ENCODE measurements around the gene ERN2.

The ERN2 gene

DNA sequence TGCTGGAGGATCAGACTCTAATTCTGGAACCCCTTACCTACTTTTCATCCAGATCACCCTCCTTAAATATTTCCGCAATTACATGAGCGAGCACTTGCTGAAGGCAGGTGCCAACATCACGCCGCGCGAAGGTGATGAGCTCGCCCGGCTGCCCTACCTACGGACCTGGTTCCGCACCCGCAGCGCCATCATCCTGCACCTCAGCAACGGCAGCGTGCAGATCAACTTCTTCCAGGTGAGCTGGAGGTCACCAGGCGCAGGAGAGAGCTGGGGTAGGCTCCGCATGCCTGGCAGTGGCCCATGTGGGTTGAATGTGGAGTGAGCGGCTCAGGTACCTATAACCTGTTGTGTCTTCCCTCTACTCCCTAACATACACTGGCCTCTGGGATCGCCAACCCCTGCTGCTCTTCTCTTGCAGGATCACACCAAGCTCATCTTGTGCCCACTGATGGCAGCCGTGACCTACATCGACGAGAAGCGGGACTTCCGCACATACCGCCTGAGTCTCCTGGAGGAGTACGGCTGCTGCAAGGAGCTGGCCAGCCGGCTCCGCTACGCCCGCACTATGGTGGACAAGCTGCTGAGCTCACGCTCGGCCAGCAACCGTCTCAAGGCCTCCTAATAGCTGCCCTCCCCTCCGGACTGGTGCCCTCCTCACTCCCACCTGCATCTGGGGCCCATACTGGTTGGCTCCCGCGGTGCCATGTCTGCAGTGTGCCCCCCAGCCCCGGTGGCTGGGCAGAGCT, 23.4 kb downstream of the ERN2 start:
- DNase-seq (ENCODE audit: low spot score): no peak
- FAIRE-seq: no peak

DNA sequence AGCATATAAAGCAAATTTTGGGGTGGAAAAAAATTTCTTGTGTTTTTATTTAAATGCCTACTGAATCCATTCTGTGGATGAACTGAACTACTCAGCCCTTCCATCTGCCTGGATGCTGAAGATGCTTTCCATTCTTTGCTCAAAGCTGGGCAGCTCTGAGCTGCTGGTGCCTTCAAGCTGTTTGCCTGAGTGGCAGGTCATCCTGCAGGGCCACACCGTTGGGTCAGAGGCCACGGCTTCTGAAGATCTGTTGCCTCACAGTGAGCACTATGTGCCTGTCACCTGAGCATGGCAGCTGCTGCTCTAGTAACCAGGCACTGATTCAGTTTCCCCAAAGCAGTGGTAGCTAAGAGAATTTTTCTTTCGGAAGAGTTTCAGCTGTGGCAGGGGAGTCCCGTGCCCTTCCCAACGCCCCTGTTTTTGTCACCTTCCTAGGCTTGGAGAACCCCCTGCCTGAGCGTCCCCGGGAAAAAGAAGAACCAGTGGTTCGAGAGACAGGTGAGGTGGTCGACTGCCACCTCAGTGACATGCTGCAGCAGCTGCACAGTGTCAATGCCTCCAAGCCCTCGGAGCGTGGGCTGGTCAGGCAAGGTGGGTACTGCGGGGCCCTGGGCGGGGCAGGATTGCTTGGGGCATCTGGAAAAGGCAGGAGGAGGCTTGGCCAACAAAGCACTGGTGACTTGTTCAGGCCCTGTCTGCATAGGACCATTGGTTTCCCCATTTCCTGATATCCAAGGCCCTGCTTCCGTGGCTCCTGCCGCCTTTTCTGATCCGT, 25.8 kb downstream of the ERN2 start:
- no peak for FAIRE-seq

DNA sequence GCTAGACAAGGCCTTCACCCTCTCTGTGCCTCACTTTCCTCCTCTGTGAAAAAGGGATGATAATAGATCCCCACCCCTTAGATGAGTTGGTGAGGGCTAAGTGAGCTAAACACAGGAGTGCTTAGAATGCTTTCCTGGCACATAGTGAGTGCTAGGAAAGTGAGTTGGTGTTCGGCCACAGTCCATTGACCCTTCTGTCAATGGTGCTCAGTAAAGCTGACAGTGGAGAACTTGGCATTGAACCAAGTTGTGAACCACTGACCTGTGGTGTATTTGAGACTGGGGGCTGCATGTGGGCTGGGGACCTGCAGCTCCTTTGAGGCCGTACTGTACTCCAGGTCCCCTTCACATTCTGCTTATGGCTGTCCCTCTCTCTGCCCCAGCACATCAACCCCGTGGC, 29.5 kb downstream of the ERN2 start:
- FAIRE-seq: no peak
- DNase-seq (ENCODE audit: low spot score): no peak

More for the DNA sequence above, 25.8 kb downstream of the ERN2 start:
- DNase-seq (ENCODE audit: low spot score): no peak

DNA sequence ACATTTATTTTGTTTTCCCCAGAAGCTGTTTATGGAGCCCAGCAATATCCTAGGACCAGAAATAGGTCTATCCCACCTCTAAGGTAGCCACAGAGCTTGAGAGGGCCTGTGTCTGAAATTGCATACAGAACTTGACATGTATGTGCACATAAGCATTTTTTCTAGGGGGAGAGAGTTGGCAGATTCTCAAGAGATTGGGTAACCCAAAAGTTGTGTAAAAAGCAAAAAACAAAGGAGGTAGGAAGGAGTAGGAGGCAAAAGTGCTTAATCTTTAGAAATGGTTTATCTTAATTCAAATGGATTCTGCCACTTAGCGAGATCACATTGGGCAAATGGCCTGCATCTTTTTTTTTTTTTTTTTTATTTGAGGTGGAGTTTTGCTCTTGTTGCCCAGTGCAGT, 30.8 kb downstream of the ERN2 start:
- no peak for FAIRE-seq
- DNase-seq (ENCODE audit: low spot score): no peak

DNA sequence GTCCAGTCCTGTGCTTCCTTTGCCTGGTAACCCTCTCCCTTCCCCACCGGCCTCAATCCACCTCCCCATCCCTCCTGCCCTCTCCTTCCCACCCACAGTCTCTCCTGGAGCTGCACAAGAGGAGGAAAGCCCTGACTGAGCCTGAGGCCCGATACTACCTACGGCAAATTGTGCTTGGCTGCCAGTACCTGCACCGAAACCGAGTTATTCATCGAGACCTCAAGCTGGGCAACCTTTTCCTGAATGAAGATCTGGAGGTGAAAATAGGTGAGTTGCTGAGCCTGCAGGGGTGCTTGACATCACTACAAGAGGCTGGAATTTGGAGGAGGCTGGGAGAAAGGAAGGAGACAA, 33.1 kb downstream of the ERN2 start:
- DNase-seq (ENCODE audit: low spot score) (no peak), FAIRE-seq (no peak)

DNA sequence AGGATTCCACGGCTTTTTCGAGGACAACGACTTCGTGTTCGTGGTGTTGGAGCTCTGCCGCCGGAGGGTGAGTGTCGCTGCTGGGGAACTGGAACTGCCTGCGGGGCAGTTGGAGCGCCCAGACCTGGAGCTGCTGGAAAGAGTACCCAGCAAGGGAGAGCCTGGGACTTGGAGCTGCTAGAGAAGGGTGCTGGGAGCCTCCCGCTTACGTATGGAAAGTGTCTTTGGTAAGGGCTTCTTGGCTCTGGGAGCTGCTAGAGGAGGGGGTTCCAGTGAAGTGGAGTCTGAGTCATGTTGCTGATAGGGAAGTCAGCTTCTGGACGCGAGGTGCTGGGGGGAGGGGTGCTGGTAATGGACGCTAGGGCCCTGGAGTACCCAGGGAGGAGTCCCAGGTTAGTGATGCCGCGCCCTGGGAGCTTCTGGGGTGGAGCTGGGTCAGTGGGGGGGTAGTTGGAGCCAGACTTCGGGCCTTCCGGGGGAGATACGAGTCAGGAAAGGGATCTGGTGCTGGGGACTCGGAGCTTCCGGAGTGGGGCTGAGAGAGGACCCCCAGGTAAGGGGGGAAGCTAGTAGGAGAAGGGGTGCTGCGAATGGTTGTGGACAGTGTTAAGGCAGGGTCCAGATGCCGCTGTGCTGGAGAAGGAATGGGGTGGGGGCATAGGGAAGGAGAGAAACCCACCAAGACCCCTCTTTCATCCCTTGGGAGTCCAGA, 33.6 kb downstream of the ERN2 start:
- no peak for FAIRE-seq
- DNase-seq (ENCODE audit: low spot score): peak; percentile 58

DNA sequence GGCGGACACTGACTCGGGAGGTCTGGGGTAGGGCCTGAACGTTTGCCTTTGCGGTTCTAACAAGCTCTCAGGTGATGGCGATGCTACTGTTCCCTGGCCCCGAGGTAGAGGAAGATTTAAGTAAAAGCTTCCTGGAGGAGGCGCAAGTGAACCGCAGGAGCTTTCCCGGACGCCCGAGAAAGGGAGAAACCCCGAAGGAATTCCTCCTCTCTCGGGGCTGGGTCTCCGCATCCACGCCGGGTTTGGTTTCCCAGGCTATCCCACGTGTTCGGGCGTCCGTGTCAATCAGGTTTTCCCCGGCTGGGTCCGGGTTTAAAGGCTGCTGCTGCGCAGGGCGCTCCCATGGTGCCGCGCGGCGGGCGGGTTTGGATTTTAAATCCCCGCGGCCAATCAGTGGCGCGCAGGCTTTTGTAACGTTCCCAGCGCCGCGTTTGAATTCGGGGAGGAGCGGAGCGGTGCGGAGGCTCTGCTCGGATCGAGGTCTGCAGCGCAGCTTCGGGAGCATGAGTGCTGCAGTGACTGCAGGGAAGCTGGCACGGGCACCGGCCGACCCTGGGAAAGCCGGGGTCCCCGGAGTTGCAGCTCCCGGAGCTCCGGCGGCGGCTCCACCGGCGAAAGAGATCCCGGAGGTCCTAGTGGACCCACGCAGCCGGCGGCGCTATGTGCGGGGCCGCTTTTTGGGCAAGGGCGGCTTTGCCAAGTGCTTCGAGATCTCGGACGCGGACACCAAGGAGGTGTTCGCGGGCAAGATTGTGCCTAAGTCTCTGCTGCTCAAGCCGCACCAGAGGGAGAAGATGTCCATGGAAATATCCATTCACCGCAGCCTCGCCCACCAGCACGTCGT, 34.4 kb downstream of the ERN2 start, which contains the start of gene PLK1:
PLK1 (plus strand) TSS at position 460 of the 844 bp plus-strand sequence; CDS start at position 504, 44 bp downstream.
- FAIRE-seq: no peak
- DNase-seq (ENCODE audit: low spot score): peak; percentile 90

DNA sequence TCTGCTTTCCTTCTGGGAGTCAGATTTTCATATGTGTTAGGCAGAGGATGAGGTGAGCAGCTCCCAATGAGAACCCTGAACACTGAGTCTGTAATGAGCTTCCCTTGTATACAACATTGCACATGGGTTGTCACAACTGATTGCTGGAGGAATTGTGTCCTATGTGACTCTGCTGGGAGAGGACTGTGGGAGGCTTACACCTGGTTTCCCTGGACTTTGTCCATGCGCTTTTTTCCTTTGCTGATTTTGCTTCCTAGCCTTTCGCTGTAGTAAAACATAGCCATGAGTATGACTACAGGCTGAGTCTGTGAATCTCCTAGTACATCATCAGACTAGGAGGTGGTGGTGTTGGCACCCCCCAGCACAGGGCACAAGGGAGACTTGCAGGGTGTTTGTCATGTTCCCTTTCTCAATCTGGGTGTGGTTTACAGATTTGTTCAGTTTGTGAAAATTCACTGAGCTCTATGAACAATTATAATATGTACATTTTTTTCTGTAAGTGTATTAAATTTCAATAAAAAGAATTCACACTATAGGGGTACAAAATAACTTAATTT, 36.0 kb downstream of the ERN2 start:
- no peak for FAIRE-seq
- no peak for DNase-seq (ENCODE audit: low spot score)

DNA sequence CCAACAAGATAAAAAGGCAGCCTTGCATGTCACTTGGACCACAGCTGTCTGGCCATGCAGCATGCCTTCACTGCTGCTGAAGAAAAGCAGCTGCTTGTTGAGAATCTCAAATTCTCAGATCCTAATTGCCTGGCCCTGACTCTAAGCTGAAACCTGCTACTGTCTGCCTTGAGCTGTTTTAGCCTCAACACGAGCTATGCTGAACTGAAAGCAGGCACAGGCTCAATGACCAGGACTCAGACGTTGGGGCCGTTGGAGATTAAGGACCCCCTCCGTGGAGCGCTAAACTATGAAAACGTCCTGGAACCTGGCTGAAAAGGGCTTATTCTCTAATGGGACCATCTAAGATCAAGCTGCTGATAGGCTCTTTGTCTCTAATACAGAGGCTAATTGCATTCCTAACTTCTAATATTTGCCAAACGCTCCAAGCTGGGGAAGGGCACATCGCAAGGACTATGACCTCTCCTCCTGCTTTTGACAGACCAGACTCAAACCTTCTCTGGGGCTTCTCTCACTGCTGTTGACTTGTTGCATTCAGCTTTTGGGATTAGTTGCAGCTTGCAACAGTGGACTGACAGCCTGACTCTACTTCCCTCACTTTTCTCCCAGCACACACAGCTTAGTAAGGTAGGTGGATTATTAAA, 38.9 kb downstream of the ERN2 start:
- FAIRE-seq: no peak

DNA sequence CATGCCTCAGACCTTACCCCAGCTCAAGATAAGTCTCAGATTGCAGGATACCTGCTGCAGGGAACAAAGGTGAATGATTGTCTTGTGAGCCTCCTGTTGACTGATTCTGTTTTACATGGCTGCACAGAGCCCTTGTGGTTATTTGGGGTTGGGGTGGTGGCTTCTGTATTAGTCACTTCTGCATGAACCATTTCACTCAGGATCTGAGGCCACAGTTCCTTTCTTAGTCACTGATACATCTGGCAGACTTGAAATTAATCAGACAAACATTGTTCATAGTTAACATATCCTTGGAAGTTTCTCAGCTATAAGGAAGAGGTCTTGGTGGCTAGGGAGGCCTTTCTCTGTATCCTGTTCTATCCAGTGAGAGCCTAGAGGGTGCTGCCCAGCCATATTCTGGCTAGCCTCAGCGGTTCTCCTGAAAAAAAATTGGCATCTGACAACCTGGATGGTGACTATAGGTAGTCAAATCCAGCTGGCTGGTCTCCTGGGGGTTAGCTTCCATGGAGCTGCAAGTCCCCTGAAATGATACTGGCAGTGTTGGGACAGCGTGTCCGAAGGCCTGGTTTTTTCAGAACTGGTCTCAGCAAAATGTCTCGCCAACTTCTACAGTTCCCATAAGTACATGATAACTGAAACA, 42.8 kb downstream of the ERN2 start:
- no peak for FAIRE-seq
- no peak for DNase-seq (ENCODE audit: low spot score)

More for the DNA sequence above, 38.9 kb downstream of the ERN2 start:
- no peak for DNase-seq (ENCODE audit: low spot score)

DNA sequence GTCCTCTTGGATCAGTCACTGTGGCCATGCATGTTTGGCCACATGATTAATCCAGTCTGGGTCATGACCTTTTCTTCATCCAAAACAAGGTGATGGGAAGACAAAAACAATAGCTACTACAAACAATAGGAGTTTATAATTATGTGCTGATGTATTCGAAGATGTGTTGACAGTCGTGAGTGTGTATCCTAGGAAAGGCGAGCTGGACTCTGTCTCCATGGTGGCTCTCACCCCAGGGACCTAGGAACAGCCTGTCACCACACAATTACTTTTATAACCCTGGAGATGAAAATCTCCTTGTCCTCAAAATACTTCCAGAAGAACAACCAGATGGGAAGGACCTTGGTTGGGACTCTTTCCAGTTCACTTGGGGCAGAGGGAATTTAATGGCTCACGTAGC, 44.1 kb downstream of the ERN2 start:
- no peak for FAIRE-seq
- DNase-seq (ENCODE audit: low spot score): no peak

DNA sequence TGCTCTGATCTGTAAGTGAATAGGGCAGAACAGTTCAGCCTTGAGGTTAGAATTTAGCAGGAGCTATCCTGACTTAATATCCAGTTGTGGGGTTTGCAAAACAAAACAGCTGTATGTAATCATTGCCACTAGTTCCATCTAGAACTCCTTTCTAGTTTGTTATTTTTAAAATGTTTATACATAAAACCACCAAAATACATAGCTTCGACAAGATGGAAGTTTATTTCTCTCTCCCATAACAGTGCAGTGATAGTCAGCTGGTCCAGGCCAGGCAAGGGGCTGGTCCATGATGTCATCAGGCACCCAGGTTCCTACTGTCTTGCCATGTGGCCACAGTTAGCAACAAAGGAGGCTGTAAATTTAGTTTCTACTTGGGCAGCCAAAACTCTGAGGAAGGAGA, 44.8 kb downstream of the ERN2 start:
- no peak for FAIRE-seq
- no peak for DNase-seq (ENCODE audit: low spot score)

DNA sequence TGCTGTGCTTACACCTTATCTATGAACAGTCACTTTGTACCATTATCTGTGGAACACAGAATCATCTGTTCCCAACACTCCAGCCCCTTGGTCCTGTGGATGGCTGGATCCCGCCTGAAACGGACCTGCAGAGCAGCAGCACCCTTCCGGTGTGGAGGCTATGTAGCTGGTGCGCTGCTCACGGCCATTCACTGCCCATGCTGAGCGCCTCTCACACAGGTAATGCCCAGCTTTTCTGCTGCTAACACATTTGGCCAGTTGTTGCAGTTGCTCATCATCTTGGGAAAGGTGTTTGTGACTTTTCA, 45.7 kb downstream of the ERN2 start:
- FAIRE-seq: no peak
- DNase-seq (ENCODE audit: low spot score): no peak

DNA sequence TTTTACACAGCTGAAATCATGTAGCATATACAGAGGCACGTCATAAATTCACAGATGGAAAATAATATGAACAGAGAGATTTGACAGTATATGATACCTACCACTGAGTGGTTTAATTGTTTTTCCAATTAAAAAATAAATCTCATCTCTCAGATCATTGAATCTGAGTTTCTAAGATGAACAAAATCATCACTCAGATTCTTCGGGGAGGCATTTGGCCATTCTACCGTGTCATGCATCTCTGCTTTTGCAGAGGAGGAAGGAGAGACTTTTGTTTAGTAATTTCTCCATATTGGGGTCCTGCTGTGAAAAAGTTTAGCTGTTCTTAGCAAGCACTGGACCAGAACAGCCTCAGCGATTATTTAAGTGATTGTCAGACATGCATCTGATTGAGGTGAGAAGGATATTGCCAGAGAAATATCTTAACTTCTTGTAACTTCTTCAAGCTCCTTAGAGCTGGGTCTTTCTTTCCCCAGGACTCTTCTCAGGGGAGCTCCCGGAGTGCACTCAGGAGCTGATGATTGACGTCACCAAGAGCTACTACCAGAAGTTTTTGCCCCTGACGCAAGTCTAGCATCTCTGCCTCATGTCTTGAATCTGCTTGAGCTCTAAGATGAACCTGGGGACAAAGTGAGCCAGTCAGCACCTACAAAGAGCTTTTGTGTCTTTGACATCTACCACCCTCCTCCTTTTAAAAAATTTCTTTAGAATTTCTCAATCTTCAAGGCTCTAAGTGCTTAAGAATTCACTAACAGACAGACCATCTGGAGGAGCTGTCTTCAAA, 46.3 kb downstream of the ERN2 start:
- FAIRE-seq (no peak), DNase-seq (ENCODE audit: low spot score) (no peak)

DNA sequence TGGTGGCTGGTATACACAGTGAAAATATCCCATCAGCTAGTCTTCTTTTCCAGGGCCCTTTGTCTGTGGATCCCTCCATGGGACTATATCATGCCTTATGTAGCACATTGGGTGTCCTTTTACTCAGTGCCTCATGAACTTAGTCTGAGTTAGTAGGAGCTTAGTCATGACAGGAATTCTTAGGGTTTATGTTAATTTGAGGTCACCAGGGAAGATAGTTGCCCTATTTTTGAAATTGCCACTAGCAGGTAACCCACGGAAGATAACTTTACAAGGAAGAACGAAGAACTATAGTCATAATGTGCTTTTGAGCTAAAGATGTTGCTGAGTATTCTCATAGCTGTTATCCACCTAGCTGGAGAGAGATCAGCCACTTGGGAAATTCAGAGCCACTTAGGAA, 49.1 kb downstream of the ERN2 start:
- FAIRE-seq (no peak), DNase-seq (ENCODE audit: low spot score) (no peak)

DNA sequence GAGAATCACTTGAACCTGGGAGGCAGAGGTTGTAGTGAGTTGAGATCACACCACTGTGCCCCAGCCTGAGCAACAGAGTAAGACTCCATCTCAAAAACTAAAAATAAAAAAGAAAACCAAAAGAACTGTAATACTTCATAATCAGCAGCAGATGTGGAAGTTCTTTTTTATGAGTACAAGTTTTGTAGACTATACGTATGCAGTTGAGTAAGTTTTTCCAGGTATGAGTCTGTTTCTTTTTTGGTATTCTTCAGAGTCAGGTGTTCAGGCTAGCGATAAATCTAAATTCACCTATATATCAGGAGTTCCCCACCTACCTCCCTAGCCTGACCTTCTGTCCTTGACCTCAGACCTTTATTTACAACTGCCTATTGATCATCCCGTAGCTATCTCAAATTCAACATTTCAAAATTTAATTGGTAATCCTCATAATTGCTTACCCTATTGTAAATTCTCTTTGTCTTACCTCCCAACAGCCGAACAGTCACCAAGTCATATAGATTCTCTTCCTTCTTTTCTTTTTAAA, 61.0 kb downstream of the ERN2 start:
- no peak for FAIRE-seq

DNA sequence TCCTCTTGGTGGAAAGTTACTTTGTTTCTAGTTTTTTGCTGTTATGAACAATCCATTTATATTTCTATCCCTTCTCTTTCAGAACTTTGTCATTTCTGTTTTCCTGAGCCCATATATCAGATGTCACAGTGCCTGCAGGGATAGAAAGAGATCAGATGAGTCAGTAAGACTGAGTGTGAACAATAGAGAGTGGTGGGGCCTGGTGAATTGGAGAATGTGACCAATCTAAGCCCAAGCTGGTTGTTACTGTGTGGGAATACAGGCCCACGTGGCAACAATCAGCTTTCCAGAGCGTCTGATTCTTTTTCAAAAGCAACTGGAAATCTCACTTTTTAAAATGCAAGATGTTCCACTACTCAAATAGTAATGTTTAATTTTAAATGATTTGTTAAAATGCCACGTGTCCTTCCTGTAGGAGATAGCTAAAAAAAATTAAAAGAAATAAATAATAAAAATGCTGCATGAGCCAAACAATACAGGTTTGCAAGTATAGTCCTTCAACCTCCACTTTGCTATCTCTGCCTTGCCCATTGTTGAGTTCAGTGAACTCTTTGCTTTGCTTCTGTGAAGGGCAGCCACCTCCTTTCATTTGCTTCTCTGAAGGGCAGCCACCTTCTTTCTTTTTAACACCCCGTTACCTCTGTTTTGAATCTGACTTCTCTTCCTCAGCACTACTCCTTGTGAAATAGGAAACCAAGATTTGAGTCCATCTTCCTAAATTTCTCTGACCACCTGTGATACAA, 62.2 kb downstream of the ERN2 start:
- FAIRE-seq (no peak), DNase-seq (ENCODE audit: low spot score) (no peak)

More for the DNA sequence above, 61.0 kb downstream of the ERN2 start:
- DNase-seq (ENCODE audit: low spot score): no peak

DNA sequence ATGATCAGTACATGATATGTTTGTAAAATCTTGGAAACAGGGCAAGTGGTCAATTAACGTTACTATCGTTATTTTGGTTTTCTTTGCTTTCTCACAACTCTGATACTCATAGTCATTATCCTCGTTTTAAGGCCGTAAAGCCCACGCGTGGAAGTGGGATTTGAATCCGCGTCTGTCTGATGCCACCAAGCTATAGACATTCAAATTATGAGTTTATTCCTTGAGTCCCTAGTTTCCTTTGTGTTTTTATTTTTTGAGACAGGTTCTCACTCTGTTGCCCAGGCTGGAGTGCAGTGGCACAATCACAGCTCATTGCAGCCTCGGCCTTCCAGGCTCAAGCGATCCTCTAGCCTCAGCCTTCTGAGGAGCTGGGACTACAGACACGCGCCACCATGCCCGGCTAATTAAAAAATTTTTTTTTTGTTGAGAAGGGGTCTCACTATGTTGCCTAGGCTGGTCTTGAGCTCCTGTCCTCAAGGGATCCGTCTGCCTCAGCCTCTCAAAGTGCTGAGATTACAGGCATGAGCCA, 70.7 kb downstream of the ERN2 start:
- no peak for DNase-seq (ENCODE audit: low spot score)
- FAIRE-seq: no peak
